WERI-Rb-1 (cell line): ENCODE measurements around the gene MAGI2.

Experiments used
- DNase-seq: peaks from one replicate; pipeline ENCODE4 v3.0.0-alpha.2; 2020
- H3K27ac ChIP-seq: fragments of 250-450 bp; sonication (Bioruptor Pico); 2 replicates; pipeline ENCODE4 v1.5.1; 2020; ENCODE audit warnings: mild to moderate bottlenecking, moderate library complexity
- H3K27me3 ChIP-seq: fragments of 250-450 bp; sonication (Bioruptor Pico); 2 replicates; pipeline ENCODE4 v1.5.1; 2021; ENCODE audit warnings: mild to moderate bottlenecking, low read depth, moderate library complexity; ENCODE audit not compliant: insufficient read depth, severe bottlenecking
- H3K36me3 ChIP-seq: fragments of 250-450 bp; sonication (Bioruptor Pico); 2 replicates; pipeline ENCODE4 v1.5.1; 2020; ENCODE audit warnings: mild to moderate bottlenecking, moderate library complexity
- H3K4me3 ChIP-seq: 2 replicates; pipeline ENCODE4 v1.5.1; 2011; ENCODE audit warnings: low read depth, mild to moderate bottlenecking, control low read depth, low read length
- H3K9me3 ChIP-seq: fragments of 250-450 bp; sonication (Bioruptor Pico); 2 replicates; pipeline ENCODE4 v1.5.1; 2021; ENCODE audit warnings: mild to moderate bottlenecking, moderate library complexity; ENCODE audit not compliant: severe bottlenecking
- CTCF ChIP-seq: IDR thresholded peaks from 2 replicates; pipeline ENCODE4 v1.5.1; 2011; ENCODE audit warnings: low read depth, mild to moderate bottlenecking, control low read depth, inconsistent platforms, low read length

The MAGI2 gene

GRCh38 chr7:79403451-79403850 is 50.0 kb downstream of the MAGI2 start:
- Histone ChIP-seq H3K36me3 (no peaks in the 10 kb centered on the region), H3K9me3 (no peaks in the 10 kb centered on the region), H3K27me3 (no peaks in the 10 kb centered on the region), H3K27ac (no peak overlapping the region), H3K4me3 (no peak overlapping the region)
- no peak for DNase-seq
- no peak for TF ChIP-seq CTCF

- H3K36me3 ChIP-seq = no peaks in the 10 kb centered on the region
- no peak for TF ChIP-seq CTCF
- DNase-seq = no peak
- no peak overlapping the region for H3K4me3 ChIP-seq
- H3K27me3 ChIP-seq = no peaks in the 10 kb centered on the region
- H3K27ac ChIP-seq = no peak overlapping the region
- no peaks in the 10 kb centered on the region for H3K9me3 ChIP-seq
Measured at GRCh38 chr7:79401254-79401653, 52.2 kb downstream of the MAGI2 start.

GRCh38 chr7:79400222-79400621 is 53.2 kb downstream of the MAGI2 start:
- no peaks in the 10 kb centered on the region for H3K9me3 ChIP-seq
- H3K4me3 ChIP-seq = no peak overlapping the region
- no peaks in the 10 kb centered on the region for H3K36me3 ChIP-seq
- H3K27me3 ChIP-seq = no peaks in the 10 kb centered on the region
- TF ChIP-seq CTCF = no peak
- no peak for DNase-seq
- no peak overlapping the region for H3K27ac ChIP-seq

- TF ChIP-seq CTCF = no peak
- no peak for DNase-seq
- H3K27ac ChIP-seq = no peak overlapping the region
Measured at GRCh38 chr7:79398138-79398749, 55.2 kb downstream of the MAGI2 start.

GRCh38 chr7:79386688-79387422 is 66.6 kb downstream of the MAGI2 start:
- TF ChIP-seq CTCF = no peak
- Histone ChIP-seq H3K9me3 (no peaks in the 10 kb centered on the region), H3K36me3 (no peaks in the 10 kb centered on the region), H3K4me3 (no peak overlapping the region), H3K27ac (no peak overlapping the region), H3K27me3 (no peaks in the 10 kb centered on the region)
- DNase-seq = no peak

More at GRCh38 chr7:79398138-79398749, 55.2 kb downstream of the MAGI2 start:
- H3K27me3 ChIP-seq = no peaks in the 10 kb centered on the region
- H3K4me3 ChIP-seq = no peak overlapping the region
- H3K36me3 ChIP-seq = no peaks in the 10 kb centered on the region
- no peaks in the 10 kb centered on the region for H3K9me3 ChIP-seq
